ENCODE measurements around the gene LCN15. TPM values are rescaled to one million over a fixed set of nuclear protein-coding genes. Genes with fewer than 3 reads are reported as not detected.

Gene LCN15
- total RNA-seq, 1 experiment from 2014 or later = not detected

GRCh38 chr9:136710543-136710942, 53.8 kb downstream of the LCN15 start:
- H3K14ac ChIP-seq (ENCODE audit: insufficient read depth, low read length) = no peak overlapping the region
- no peak for DNase-seq
- H3K4me3 Mint-ChIP-seq = no peak overlapping the region; a peak in 1 of 5 replicates
- H3K23me2 ChIP-seq (ENCODE audit: insufficient read length, low read depth, low read length, poor library complexity, severe bottlenecking) = peaks cover 12% of the 10 kb centered on the region
- no peak overlapping the region for H2AFZ ChIP-seq (ENCODE audit: low read length)
- H2BK20ac ChIP-seq (ENCODE audit: low read depth, low read length, poor library complexity, severe bottlenecking) = no peak overlapping the region
- H3K4me1 Mint-ChIP-seq = peaks cover 3 to 10% of the 10 kb centered on the region in 2 experiments
- no peak overlapping the region for H3K4ac ChIP-seq (ENCODE audit: low read depth, low read length)
- H3K27me3 Mint-ChIP-seq (ENCODE audit: low read depth) = peaks cover 50% of the 10 kb centered on the region
- no peak overlapping the region for H2BK120ac ChIP-seq (ENCODE audit: low read depth, low read length, poor library complexity, severe bottlenecking)
- no peak overlapping the region for H3K9ac ChIP-seq (ENCODE audit: extremely low read depth, insufficient read length, low read length)
- H3K9me3 Mint-ChIP-seq = no peaks in the 10 kb centered on the region
- H3K4me2 ChIP-seq (ENCODE audit: insufficient read depth, insufficient read length, low read length) = no peak overlapping the region
- no peak overlapping the region for H2BK5ac ChIP-seq (ENCODE audit: insufficient read length, low read length)
- H2AK5ac ChIP-seq (ENCODE audit: insufficient read length, low read length) = no peak overlapping the region
- H3T11ph ChIP-seq (ENCODE audit: low read length) = no peak overlapping the region
- H4K20me1 ChIP-seq (ENCODE audit: control insufficient read depth, insufficient read depth, insufficient read length) = no peaks in the 10 kb centered on the region
- H4K5ac ChIP-seq (ENCODE audit: insufficient read length, low read depth, low read length) = no peak overlapping the region
- H3K36me3 Mint-ChIP-seq (ENCODE audit: insufficient read depth in 1 of 3, low read depth in 3 of 3) = no peaks in the 10 kb centered on the region
- H4K91ac ChIP-seq (ENCODE audit: insufficient read length, low read depth, low read length) = no peak overlapping the region
- H3K23ac ChIP-seq (ENCODE audit: insufficient read length, low read depth, low read length) = no peak overlapping the region
- H3K18ac ChIP-seq (ENCODE audit: insufficient read length, low read depth, low read length) = no peak overlapping the region
- no peak for TF ChIP-seq CTCF (conservative IDR thresholded peaks at IDR 0.05)
- H3K9me3 ChIP-seq (ENCODE audit: control insufficient read depth, low read depth, low read length) = no peaks in the 10 kb centered on the region
- no CpG with 5 or more reads among the region's 7 CpGs for WGBS (ENCODE audit: extremely low coverage, insufficient read length, low lambda C conversion rate)
- no peak overlapping the region for H3K27ac Mint-ChIP-seq
- no peak overlapping the region for H3K27ac ChIP-seq (ENCODE audit: insufficient read length, low read depth, low read length)
- no peak overlapping the region for H2BK15ac ChIP-seq (ENCODE audit: low read depth, low read length)
- no peak overlapping the region for H2BK12ac ChIP-seq (ENCODE audit: insufficient read length, low read depth, low read length)
- peaks cover 8% of the 10 kb centered on the region for H3K79me1 ChIP-seq (ENCODE audit: insufficient read depth, low read depth, low read length, poor library complexity, severe bottlenecking)
- no peak overlapping the region for H3K56ac ChIP-seq (ENCODE audit: insufficient read length, low read depth, low read length)
- H3K27me3 ChIP-seq (ENCODE audit: insufficient read depth, low read length) = no peaks in the 10 kb centered on the region
- H3K79me2 ChIP-seq (ENCODE audit: insufficient read depth, low read length) = peaks cover 4% of the 10 kb centered on the region; the same call in 1 of the 2 replicates
- H4K8ac ChIP-seq (replicated peaks; ENCODE audit: insufficient read length, low read depth, low read length) = no peak overlapping the region
- H3K4me1 ChIP-seq (ENCODE audit: insufficient read depth, low read length) = no peaks in the 10 kb centered on the region; the same call in 1 of the 2 replicates

Small RNA genes lying within 50 kb of the gene (microRNA-seq; reads per million reads assigned to microRNA genes)
- gene MIR6722 (ENCODE audit: borderline microRNAs expressed) = not detected

Other genes with a start within 250 kb of the LCN15 start
- gene NOTCH1, start 218.5 kb downstream of the LCN15 start, total RNA-seq (2021) = 63.7 and 71.6 TPM in 2 replicates
- gene EGFL7, start 101.6 kb downstream of the LCN15 start, total RNA-seq (2021) = 37.7 and 38.0 TPM in 2 replicates
- gene AGPAT2, start 77.1 kb downstream of the LCN15 start, total RNA-seq (2021) = 28.3 and 29.7 TPM in 2 replicates
- gene DIPK1B, start 51.9 kb downstream of the LCN15 start, total RNA-seq (2021) = 38.2 and 40.3 TPM in 2 replicates
- 0.75 and 1.5 TPM in 2 replicates for gene LCN10, start 21.6 kb downstream of the LCN15 start, total RNA-seq (2021)
- not detected in 2 replicates for gene LCN6, start 16.0 kb downstream of the LCN15 start, total RNA-seq (2021)
- not detected in 2 replicates for gene LCN8, start 6.3 kb downstream of the LCN15 start, total RNA-seq (2021)
- 55.2 and 58.9 TPM in 2 replicates for gene TMEM141, start 26.8 kb upstream of the LCN15 start, total RNA-seq (2021)
- 0.59 and 1.1 TPM in 2 replicates for gene CCDC183, start 31.8 kb upstream of the LCN15 start, total RNA-seq (2021)
- 108 and 114 TPM in 2 replicates for gene RABL6, start 43.4 kb upstream of the LCN15 start, total RNA-seq (2021)
- 1.8 and 2.3 TPM in 2 replicates for gene AJM1, start 78.0 kb upstream of the LCN15 start, total RNA-seq (2021)
- gene PHPT1, start 84.9 kb upstream of the LCN15 start, total RNA-seq (2021) = 161 and 175 TPM in 2 replicates
- gene MAMDC4, start 87.8 kb upstream of the LCN15 start, total RNA-seq (2021) = 6.9 and 9.2 TPM in 2 replicates
- 318 and 328 TPM in 2 replicates for gene EDF1, start 101.8 kb upstream of the LCN15 start, total RNA-seq (2021)
- 48.8 and 49.2 TPM in 2 replicates for gene TRAF2, start 122.0 kb upstream of the LCN15 start, total RNA-seq (2021)
- gene FBXW5, start 180.2 kb upstream of the LCN15 start, total RNA-seq (2021) = 62.2 and 65.0 TPM in 2 replicates
- 0.96 and 1.3 TPM in 2 replicates for gene C8G, start 180.7 kb upstream of the LCN15 start, total RNA-seq (2021)
- gene LCN12, start 187.8 kb upstream of the LCN15 start, total RNA-seq (2021) = 2.1 and 4.5 TPM in 2 replicates
- 3.6 and 4.8 TPM in 2 replicates for gene PTGDS, start 213.0 kb upstream of the LCN15 start, total RNA-seq (2021)
- 0.18 and 0.20 TPM in 2 replicates for gene LCNL1, start 218.5 kb upstream of the LCN15 start, total RNA-seq (2021)
- 46.8 and 51.2 TPM in 2 replicates for gene PAXX, start 227.9 kb upstream of the LCN15 start, total RNA-seq (2021)
- 0.29 and 0.31 TPM in 2 replicates for gene CLIC3, start 232.1 kb upstream of the LCN15 start, total RNA-seq (2021)